ENCODE measurements around the gene MAD1L1.
A peak's percentile ranks its signal among the peaks of the same experiment; 100 is the strongest.
"Not testable (repeated sequence)": the region's sequence is repeated elsewhere in the genome, so short reads cannot be mapped to it uniquely, and the experiment has no call there.

Gene MAD1L1

GRCh38 chr7:1987591-1988532, 244.9 kb downstream of the MAD1L1 start:
- no peak for DNase-seq (ENCODE audit: low spot score)

GRCh38 chr7:1987084-1987535, 245.6 kb downstream of the MAD1L1 start:
- no peak for DNase-seq (ENCODE audit: low spot score)

- DNase-seq (ENCODE audit: low spot score) = peak; percentile 66
These were observed 246.2 kb downstream of the MAD1L1 start for GRCh38 chr7:1986366-1987083.

- DNase-seq (ENCODE audit: low spot score) = no peak
These were observed 246.8 kb downstream of the MAD1L1 start for GRCh38 chr7:1985936-1986335.

GRCh38 chr7:1985042-1985441, 247.7 kb downstream of the MAD1L1 start:
- no peak for DNase-seq (ENCODE audit: low spot score)

GRCh38 chr7:1981878-1982230, 250.9 kb downstream of the MAD1L1 start:
- DNase-seq (ENCODE audit: low spot score) = no peak

- no peak for DNase-seq (ENCODE audit: low spot score)
These were observed 251.4 kb downstream of the MAD1L1 start for GRCh38 chr7:1981201-1981877.

DNA sequence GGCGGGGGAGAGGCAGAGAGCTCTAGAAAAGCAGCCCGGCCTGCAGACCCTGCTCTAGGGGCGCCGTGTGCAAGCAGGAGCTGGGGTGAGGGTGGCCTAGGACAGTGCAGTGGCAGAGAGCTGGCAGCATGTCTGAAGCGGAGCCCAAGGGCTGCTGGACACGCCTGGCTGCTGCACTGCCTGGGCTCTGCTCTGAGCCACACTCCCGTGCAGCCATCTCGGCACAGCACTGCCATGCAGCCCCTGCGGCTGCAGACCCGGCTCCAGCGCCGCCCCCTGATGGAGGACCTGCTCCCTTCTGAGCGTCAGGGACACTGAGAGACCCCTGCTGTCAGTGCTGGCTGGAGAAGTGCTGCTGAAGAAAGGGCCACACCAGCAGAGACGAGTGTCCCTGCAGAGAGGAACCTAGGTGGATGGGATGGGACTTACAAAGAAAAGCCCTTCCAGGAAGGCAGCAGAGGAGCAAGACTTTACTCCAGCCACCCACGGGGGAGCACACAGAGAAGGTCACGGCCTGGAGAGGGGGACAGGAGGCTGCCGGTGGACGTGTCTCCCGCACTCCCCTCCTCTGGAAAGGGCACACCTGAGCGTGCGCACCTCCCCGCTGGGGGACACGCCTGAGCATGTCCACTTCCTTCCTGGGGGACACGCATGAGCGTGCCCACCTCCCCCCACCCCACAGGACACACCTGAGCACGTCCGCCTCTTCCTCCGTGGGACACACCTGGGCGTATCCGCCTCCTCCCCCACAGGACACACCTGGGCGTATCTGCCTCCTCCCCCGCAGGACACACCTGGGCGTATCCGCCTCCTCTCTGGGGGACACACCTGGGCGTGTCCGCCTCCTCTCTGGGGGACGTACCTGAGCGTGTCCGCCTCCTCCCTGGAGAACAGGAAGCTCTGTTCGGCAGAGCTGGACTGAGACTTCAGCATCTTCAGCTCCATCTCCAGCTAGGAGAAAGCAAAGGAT, 252.9 kb downstream of the MAD1L1 start:
- DNase-seq (ENCODE audit: low spot score) = no peak

- DNase-seq (ENCODE audit: low spot score) = no peak
These were observed 253.8 kb downstream of the MAD1L1 start for GRCh38 chr7:1978656-1979590.

GRCh38 chr7:1977876-1978441, 254.8 kb downstream of the MAD1L1 start:
- no peak for DNase-seq (ENCODE audit: low spot score)

DNA sequence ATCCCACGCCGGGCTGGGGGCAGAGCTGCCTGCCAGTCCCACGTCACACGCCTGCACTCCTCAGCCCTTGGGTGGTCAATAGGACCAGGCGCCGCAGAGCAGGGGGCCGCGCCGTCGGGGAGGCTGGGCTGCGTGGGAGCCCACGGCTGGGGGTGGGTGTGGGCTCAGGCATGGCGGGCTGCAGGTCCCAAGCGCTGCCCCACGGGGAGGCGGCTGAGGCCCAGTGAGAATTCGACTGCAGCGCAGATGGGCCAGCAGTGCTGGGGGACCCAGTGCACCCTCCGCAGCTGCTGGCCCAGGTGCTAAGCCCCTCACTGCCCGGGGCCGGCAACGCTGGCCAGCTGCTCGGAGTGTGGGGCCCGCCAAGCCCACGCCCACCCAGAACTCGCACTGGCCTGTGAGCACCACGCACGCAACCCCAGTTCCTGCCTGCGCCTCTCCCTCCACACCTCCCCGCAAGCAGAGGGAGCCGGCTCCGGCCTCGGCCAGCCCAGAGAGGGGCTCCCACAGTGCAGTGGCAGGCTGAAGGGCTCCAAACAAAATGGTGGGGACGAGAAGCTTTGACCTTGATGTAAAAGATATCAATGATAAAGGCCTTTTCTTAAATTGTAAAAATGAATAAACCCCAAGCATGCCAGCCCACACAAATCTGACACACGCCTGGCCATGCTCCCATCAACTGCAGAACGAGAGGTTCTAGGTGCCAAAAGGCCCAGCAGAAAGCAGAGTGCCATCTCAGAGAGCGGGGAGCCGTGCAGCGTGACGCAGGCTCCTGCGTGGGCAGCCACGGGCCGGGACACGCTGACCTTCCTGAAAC, 255.5 kb downstream of the MAD1L1 start:
- no peak for DNase-seq (ENCODE audit: low spot score)

DNA sequence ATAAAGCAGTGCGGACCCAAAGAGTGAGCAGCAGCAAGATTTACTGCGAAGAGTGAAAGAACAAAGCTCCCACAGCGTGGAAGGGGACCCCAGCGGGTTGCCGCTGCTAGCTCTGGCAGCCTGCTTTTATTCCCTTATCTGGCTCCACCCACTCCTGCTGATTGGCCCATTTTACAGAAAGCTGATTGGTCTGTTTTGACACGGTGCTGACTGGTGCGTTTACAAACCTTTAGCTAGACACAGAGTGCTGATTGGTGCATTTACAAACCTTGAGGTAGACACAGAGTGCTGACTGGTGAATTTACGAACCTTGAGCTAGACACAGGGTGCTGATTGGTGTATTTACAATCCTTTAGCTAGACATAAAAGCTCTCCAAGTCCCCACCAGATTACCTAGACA, 256.2 kb downstream of the MAD1L1 start:
- not testable (repeated sequence) for DNase-seq (ENCODE audit: low spot score)

GRCh38 chr7:1975581-1975980, 257.2 kb downstream of the MAD1L1 start:
- no peak for DNase-seq (ENCODE audit: low spot score)

DNA sequence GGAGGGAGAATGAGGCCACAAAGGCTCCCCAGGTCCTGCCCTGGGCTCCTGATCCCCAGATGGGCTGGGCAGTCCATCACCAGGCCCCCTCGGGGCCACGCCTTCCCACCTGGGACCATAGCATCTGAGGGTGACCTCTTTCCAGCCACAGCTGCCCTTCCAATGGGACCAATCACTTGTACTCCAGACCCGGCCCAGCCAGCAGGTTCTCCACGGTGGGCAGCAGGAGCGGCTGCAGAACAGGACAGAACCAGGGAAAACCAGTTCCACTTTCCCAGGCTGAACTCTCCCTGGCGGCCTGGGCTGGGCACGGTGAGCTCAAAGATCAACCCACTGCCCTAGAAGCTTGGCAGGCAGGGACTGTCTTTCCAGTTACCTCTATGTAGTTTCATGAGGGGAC, 257.6 kb downstream of the MAD1L1 start:
- no peak for DNase-seq (ENCODE audit: low spot score)

- DNase-seq (ENCODE audit: low spot score) = no peak
These were observed 258.2 kb downstream of the MAD1L1 start for GRCh38 chr7:1974290-1975101.

DNA sequence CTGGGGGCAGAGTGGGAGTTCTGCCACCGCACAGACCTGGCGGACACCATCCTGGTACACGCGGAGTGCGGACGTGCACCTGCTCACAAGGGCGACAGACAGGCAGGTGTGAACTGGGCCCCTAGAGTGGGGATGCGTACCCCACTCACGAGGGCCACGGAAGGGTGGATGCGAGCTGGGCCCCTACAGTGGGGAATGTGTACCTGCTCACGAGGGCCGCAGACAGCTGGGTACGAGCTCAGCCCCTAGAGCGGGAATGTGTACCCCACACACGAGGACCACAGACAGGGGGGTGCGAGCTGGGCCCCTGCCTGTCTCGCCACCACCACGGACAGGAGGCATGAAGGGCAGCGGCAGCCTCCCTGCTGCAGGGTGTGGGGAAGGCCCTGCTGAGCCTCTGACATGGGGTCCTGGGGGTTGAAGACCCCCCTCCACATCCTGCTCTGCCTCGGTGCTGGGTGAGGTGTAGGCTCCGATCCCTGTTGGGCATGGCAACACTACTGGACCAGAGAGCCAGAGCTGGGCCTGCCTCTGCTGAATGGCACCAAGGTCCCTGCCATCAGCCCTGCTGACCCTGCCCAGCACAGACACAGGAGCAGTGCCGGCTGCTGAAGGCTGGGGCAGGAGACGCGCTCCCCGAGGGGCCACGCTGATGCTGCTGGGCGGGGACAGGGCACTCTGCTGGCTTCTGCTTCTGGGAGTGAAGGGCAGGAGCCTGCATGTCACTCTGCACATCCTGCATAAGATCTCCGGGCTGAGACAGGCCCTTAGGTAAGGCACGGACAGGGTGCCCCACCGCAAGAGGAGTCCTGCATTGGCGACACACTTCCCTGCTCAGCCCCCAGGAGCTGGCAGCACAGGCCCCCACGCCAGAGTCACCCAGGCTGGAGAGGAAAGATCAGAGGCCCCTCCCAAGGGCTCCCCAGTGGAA, 259.2 kb downstream of the MAD1L1 start:
- no peak for DNase-seq (ENCODE audit: low spot score)

- DNase-seq (ENCODE audit: low spot score) = no peak
These were observed 260.0 kb downstream of the MAD1L1 start for GRCh38 chr7:1972744-1973143.
